ENCODE data around the gene COL15A1. TPM values are rescaled to one million over a fixed set of nuclear protein-coding genes. Genes with fewer than 3 reads are reported as not detected.

COL15A1 gene
- total and polyA plus RNA-seq, 2 of the 13 experiments (the other 11 are each of a cell fraction or from before 2014, with no cell fraction given) = not detected

DNA sequence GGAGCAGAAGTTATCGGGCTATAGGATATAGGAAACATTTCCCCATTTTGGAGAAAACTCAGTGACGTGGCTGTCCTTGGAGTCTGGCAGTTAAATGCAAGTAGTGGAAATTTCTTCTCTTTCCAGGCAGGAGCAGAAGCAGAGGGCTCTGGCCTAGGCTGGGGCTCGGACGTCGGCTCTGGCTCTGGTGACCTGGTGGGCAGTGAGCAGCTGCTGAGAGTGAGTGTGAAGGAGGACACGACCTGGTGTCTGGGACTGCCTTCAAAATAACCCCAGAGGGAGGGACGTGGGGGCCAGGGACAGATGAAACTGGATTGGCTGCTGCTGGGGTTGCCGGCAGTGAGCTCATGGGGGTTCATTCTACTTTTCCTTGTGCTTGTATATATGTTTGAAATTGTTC is 79.5 kb downstream of the COL15A1 start (continued):
- TF ChIP-seq SPEN (CRISPR knock-in tag; IDR thresholded peaks at IDR 0.05; ENCODE audit: low read depth) = no peak

DNA sequence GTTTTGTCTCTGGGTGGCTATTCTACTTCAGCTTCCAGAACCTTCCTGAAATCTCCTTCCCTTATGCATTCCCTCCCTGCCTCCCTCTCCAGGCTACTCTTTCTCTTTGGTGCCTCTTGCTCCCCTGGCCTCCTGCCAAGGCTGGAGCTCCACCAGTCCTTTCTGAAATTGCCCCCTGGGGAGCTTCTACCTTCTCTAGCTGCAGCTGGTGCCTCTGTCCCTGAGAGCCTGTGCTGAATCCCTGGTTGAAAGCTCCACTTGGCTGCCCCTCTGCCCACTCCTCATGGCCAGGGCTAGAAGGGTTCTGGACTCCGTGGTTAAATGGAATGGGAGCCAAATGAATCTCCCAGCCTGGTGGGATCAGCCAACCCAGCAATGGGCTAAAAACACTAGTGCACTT is 80.1 kb downstream of the COL15A1 start:
- BruUV-seq (replicated peaks) = no TSS peak
- Histone ChIP-seq H3K27me3 (ENCODE audit: control insufficient read depth in 1 of 2, insufficient read depth in 2 of 2, low read length in 2 of 2) (peaks cover 0 to 16% of the 10 kb centered on the region in 2 experiments; a peak in 2 of 5 replicates), H2AFZ (ENCODE audit: low read length) (no peak overlapping the region), H4K20me1 (ENCODE audit: insufficient read depth, low read length) (no peaks in the 10 kb centered on the region), H3K27ac (ENCODE audit: extremely low read length, insufficient read depth, low read length) (no peak overlapping the region), H3K36me3 (replicated peaks in 1 of 2; ENCODE audit: control insufficient read depth in 1 of 2, insufficient read depth in 2 of 2, low read length in 2 of 2) (no peaks in the 10 kb centered on the region), H3K4me1 (ENCODE audit: insufficient read depth, low read length) (no peaks in the 10 kb centered on the region), H3K9ac (ENCODE audit: insufficient read depth, low read depth, low read length) (no peak overlapping the region), H3K79me2 (ENCODE audit: insufficient read depth, low read length) (no peaks in the 10 kb centered on the region), H3K4me2 (ENCODE audit: low read depth, low read length) (no peak overlapping the region), H3K4me3 (replicated peaks in 1 of 3; ENCODE audit: insufficient read depth in 1 of 3, low read depth in 2 of 3, low read length in 3 of 3) (no peak overlapping the region), H3K9me3 (ENCODE audit: low read length) (no peaks in the 10 kb centered on the region)
- TF ChIP-seq, protein P1, sequence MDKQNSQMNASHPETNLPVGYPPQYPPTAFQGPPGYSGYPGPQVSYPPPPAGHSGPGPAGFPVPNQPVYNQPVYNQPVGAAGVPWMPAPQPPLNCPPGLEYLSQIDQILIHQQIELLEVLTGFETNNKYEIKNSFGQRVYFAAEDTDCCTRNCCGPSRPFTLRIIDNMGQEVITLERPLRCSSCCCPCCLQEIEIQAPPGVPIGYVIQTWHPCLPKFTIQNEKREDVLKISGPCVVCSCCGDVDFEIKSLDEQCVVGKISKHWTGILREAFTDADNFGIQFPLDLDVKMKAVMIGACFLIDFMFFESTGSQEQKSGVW (CRISPR knock-in tag; IDR thresholded peaks at IDR 0.05; ENCODE audit: borderline replicate concordance) = no peak
- no peak for TF ChIP-seq ZNF549 (CRISPR knock-in tag; IDR thresholded peaks at IDR 0.05)
- TF ChIP-seq SALL1 (CRISPR knock-in tag; IDR thresholded peaks at IDR 0.05) = no peak
- no peak for TF ChIP-seq MTF2 (CRISPR knock-in tag; IDR thresholded peaks at IDR 0.05; ENCODE audit: borderline replicate concordance)
- TF ChIP-seq ZNF468 (CRISPR knock-in tag; IDR thresholded peaks at IDR 0.05) = no peak
- no peak for TF ChIP-seq PHF20 (CRISPR knock-in tag; IDR thresholded peaks at IDR 0.05)
- TF ChIP-seq, protein P2, sequence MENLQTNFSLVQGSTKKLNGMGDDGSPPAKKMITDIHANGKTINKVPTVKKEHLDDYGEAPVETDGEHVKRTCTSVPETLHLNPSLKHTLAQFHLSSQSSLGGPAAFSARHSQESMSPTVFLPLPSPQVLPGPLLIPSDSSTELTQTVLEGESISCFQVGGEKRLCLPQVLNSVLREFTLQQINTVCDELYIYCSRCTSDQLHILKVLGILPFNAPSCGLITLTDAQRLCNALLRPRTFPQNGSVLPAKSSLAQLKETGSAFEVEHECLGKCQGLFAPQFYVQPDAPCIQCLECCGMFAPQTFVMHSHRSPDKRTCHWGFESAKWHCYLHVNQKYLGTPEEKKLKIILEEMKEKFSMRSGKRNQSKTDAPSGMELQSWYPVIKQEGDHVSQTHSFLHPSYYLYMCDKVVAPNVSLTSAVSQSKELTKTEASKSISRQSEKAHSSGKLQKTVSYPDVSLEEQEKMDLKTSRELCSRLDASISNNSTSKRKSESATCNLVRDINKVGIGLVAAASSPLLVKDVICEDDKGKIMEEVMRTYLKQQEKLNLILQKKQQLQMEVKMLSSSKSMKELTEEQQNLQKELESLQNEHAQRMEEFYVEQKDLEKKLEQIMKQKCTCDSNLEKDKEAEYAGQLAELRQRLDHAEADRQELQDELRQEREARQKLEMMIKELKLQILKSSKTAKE (CRISPR knock-in tag; IDR thresholded peaks at IDR 0.05; ENCODE audit: borderline replicate concordance) = no peak
- TF ChIP-seq RELA (CRISPR knock-in tag; IDR thresholded peaks at IDR 0.05) = no peak
- TF ChIP-seq SOX13 (IDR thresholded peaks at IDR 0.05) = no peak
- no peak for TF ChIP-seq SOX13 (CRISPR knock-in tag; conservative IDR thresholded peaks at IDR 0.05 in 1 of 2, IDR thresholded peaks at IDR 0.05 in 1 of 2)
- no peak for TF ChIP-seq HHEX (CRISPR knock-in tag; IDR thresholded peaks at IDR 0.05)
- no peak for TF ChIP-seq ZNF460 (CRISPR knock-in tag; IDR thresholded peaks at IDR 0.05; ENCODE audit: borderline replicate concordance)
- no peak for TF ChIP-seq HOXA9 (CRISPR knock-in tag; IDR thresholded peaks at IDR 0.05; ENCODE audit: borderline replicate concordance)
- no peak for TF ChIP-seq ZNF550 (CRISPR knock-in tag; IDR thresholded peaks at IDR 0.05; ENCODE audit: borderline replicate concordance)
- no peak for TF ChIP-seq TSC22D2 (CRISPR knock-in tag; IDR thresholded peaks at IDR 0.05; ENCODE audit: borderline replicate concordance)
- intact Hi-C loops (cut with micrococcal nuclease; ENCODE audit: unreplicated experiment) = no loop called here
- ATAC-seq (no peak), FAIRE-seq (no peak), DNase-seq (ENCODE audit: low spot score) (no peak)
- CTCF ChIA-PET (ENCODE audit: low intra/inter-chr PET ratio, low total read pairs) = no interaction called here
- in situ Hi-C loops (cut with HindIII; ENCODE audit: extremely low pct_ligation_motif_present, low pct_unique_long_range_greater_than_20kb) = no loop called here
- WGBS (ENCODE audit: low lambda C conversion rate) = 17% methylated on average over 1 of the region's 1 CpG
- POLR2A ChIA-PET = no interaction called here
